Endometrium (tissue), 2 donors: Measurements from ENCODE around the gene TESPA1.

ENCODE experiments used
- FAIRE-seq: peaks from 2 replicates; lab custom pipeline; 2012; peaks lifted over from hg19 to GRCh38; lab: Jason Lieb, UNC
- donor health status: control.
- donor health status: control.

TESPA1 gene

DNA sequence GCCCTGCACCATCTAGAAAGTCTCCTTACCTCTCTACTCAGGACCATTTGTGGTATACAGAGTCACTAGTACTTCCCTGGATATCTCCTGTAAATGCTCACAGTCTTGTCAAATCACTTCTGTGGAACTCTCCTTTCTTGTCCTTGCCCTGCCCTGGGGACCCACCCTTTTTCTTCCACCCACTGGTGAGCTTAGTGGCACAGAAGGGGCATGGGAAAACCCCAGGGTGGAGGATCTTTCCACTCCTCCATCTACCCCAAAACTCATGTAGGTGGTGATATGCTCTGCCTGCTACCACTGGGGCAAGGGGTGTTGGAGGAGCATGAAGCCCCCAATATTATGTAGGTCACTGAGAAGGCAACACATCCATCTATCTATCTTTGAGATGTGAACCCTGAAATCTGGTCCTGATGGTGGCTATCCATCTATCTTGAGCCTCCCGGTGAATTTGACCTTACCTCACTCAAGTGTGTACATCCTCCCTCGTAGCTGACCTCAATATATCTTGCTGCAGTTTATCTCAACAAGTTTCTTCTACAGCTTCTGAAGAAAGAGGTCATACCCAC lies 943 bp downstream of the TESPA1 start:
- no peak for FAIRE-seq

DNA sequence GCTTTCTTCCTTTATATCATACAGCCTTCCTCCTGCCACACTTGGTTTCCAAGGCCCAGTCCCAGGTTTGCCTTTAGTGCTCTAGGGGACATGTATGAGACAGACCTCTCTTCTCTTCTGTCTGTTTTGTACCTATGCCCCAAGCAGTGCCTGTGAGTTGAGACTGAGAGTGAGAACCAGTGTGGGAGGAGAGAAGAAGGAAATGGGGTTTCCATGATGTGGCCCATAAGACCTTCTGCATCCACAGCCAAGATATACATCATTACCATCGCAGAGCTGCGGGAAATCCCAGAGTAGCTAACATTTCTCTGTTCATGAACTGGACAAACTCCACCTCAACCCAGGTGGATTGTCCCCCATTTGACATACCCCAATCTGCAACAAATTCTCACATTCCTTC lies 2.8 kb downstream of the TESPA1 start:
- FAIRE-seq = no peak

- FAIRE-seq = no peak
Observed at GRCh38 chr12:54980341-54980740, 4.2 kb downstream of the TESPA1 start.

DNA sequence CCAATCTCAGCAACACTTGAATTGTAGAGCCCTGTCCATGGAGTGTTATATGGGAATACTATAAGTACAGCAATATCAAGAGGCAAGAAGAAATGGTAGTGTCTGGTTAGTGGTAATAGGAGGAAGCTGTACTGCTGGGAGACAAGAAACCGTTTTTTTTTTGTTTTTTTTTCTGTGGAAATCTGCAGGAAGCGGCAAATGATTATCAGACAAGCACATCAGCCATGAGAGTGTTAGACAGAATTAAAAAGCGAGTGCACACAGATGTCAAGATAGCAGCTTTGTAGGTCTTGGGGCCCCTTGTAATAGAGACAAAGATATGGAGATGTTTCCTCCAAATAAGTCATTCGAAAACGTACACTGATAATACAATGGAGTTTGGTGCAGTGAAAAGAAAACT lies 6.7 kb downstream of the TESPA1 start:
- no peak for FAIRE-seq

- FAIRE-seq = no peak
Observed at GRCh38 chr12:54977155-54977554, 7.4 kb downstream of the TESPA1 start.

GRCh38 chr12:54975875-54976274 lies 8.7 kb downstream of the TESPA1 start:
- no peak for FAIRE-seq

GRCh38 chr12:54975272-54975671 lies 9.3 kb downstream of the TESPA1 start:
- no peak for FAIRE-seq

DNA sequence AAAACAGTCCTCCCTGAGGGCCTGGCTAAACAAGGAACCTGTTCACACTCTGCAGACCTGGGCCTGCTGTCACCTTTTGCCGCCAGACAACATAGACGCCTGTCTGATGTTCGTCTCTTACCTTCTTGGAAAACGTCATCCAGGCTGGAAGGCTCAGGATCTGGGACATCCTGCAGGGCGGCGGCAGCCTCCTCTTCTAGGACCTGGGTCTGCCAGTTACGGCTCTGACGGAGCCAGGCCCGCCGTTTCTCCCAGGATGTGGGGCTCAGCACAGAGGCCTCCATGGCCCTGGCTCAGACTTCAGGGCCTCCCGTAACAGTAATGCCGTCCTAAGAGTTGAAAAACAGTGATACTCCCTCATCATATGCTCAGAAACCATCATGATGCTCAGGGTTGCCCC lies 10.3 kb downstream of the TESPA1 start:
- no peak for FAIRE-seq

- FAIRE-seq = no peak
Observed at GRCh38 chr12:54973556-54973955, 11.0 kb downstream of the TESPA1 start.

GRCh38 chr12:54970741-54971140 lies 13.8 kb downstream of the TESPA1 start:
- FAIRE-seq = no peak

DNA sequence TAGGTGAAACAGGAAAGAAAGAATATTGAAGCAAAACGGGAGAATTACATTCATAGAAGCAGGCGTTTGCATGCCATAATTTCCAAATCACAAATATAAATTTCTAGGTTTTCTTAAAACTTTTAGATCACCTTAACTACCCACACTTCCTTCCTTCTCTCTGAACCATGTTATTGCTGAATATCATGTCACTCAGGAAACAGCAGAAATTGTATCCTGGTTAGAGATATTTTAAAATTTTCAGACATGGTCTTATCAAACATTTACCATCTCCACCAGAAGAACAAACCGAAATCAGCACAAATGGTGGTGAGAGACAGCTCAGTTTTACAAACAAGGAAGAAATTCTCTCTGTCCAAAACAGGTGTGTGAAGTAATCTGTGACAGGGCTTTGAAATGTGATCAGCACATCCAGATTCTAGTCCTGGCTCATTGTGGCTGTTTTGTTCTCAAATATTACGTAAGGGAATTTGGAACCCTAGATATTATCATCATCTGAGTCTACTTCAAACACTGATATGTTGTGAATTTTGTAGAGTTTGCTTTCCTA lies 16.3 kb downstream of the TESPA1 start:
- FAIRE-seq = no peak

GRCh38 chr12:54967461-54967860 lies 17.1 kb downstream of the TESPA1 start:
- no peak for FAIRE-seq

DNA sequence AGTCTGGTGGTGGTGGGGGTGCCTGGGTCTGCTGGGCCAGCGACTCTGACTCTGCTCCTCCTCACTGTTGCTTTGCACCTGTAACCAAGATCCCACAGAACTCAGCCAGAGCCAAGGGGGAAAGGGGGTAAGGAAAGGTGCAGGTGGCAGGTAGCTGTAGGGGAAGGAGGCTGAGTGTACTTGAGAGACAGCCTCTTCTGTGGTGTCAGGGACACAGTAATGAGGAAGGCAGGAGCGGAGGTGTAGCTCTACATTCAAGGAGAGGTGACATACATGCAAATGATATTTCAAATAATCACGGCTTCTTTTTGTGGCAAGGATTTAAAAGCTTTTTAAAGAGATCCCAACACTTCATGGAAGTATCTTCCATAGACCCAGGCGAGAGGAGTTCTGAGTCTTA lies 23.4 kb downstream of the TESPA1 start:
- FAIRE-seq = no peak

DNA sequence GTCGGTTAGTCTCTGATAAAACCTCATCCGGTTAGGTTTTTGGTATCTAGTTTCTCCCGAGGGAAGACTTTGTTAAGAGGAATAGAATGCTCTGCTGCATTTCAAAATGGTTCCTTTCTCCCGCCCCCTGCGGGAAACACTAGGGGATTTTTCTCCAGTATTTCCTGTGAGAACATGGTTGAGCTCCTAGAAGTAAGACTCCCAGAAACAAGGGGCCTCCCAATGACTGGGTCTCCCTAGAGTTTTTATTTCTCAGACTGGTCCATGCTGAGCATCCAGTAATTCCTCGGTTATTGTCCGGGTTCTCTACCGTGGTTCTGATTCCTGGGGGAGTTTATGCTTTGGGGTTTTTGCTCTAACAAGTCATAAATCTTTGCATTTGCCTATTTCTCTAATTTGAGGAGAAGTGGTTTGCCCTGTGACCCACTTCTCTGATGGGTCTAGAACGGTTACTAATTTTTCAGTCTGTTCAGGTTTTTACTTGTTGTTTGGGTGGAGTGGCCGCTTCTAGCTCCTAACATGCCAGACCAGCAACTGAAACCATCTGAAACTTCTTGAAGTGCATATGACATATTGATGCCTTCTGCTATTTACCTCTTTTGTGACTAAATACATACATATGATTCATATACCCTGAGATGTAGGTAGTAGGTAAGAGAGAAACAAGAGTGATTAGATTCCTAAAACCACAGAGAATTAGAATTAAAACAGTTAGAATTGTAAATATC lies 25.1 kb downstream of the TESPA1 start:
- no peak for FAIRE-seq

- peak; percentile 67 for FAIRE-seq
Observed at GRCh38 chr12:54958048-54958658, 26.4 kb downstream of the TESPA1 start.

DNA sequence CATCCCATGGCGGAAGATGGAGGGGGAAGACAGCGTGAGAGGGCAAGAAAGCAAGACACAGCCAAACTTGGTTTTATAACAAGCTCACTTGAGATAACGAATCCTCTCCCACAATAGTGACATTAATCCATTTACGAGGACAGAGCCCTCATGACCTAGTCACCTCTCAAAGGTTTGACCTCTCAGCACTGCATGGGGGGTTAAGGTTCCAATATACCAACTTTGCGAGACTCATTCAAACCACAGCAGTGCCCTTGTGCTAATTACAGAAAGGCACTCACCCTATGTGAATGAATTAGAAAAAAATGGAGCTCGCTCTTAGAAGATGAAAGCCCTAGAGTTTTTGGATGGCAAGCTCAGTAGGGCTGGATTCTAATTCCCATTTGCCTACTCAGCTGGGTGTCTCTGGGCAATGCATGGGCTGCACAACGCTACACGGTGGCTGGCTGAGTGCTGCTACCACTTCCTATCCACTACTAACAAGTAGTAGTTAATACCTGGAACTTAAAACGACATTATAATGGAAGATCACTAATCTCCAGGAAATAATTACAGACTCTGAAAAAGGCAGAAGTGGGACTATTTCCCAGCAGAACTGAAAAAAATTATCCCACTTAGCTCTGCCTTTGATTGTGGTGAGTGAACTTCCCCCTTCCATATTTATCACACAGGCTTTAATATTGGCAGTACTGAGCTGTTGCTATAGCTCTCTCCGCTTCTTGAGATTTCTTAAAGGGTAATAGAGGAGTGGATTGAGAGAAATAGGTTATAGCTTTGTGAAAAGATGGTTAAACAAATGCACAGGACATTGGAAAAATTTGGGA lies 27.5 kb downstream of the TESPA1 start:
- no peak for FAIRE-seq

GRCh38 chr12:54956322-54956721 lies 28.2 kb downstream of the TESPA1 start:
- no peak for FAIRE-seq

GRCh38 chr12:54954801-54955200 lies 29.8 kb downstream of the TESPA1 start:
- FAIRE-seq = no peak

DNA sequence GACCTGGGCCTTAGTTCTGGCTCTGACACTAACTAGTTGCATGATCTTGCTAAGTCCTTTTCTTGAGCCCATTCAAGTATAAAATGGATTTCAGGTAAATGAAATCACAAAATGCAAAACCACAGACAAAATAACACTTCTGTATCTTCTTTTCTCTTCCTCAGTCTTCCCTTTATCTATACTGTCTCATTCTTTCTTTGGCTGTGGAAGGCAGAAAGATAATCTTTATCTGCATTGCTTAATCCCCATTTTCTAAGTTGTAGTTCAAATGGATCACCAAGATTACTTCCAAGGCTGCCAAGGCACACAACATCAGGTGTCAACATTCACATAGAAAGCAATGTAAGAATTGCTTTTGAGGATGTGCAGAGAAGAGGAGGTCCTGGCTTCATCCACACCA lies 30.3 kb downstream of the TESPA1 start:
- FAIRE-seq = no peak

GRCh38 chr12:54950071-54950727 lies 34.4 kb downstream of the TESPA1 start:
- FAIRE-seq = no peak

GRCh38 chr12:54949073-54949711 lies 35.4 kb downstream of the TESPA1 start:
- FAIRE-seq = no peak

GRCh38 chr12:54948171-54948570 lies 36.4 kb downstream of the TESPA1 start:
- no peak for FAIRE-seq
